HPDE6-E6E7 (cell line): ENCODE measurements around the gene DKK2.

Experiments used
- DNase-seq: peaks from one replicate; pipeline ENCODE4 v3.0.0; 2011; ENCODE audit warnings: missing footprints; ENCODE audit errors: extremely low spot score

The DKK2 gene

DNA sequence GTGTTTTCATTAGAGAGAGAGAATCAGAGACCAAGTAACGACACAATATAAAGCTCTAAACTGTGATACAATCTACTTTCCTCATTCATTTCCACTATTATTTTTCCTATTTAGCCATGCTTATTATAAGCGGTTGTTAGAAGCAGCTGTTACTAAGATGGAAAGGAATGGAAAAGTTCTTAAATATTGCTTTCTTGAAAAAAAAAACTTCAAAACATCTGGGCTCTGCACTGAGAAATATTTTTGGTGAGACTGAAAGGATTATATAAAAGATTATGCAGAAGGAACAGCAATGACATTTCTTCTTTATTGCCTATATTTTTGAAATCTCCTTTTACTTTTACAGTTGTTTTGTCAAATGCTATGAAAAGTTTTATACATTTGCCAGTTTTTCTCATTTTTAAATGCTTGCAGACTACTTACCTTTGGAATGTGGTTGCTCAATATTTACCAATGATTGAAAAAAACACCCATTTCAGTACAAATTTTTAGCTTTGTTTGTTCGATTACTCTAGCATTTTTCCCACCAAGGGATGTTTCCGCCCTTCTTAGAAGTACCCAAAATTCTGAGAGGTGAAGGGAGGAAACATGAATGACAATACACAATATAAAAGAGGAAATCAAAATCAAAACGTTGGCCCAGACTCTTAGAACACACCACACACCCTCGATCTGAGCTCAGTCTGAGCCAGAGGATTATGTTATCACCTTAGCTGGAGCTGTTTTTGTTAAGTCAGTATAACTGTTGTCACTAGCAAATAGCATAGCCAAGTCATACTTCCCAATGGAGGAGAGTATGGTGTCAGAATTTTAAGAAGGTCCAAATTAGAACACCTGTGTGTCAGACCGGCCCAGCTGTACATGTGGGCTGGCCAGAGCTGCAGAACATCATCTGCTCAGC, 18.4 kb downstream of the DKK2 start:
- no peak for DNase-seq

DNA sequence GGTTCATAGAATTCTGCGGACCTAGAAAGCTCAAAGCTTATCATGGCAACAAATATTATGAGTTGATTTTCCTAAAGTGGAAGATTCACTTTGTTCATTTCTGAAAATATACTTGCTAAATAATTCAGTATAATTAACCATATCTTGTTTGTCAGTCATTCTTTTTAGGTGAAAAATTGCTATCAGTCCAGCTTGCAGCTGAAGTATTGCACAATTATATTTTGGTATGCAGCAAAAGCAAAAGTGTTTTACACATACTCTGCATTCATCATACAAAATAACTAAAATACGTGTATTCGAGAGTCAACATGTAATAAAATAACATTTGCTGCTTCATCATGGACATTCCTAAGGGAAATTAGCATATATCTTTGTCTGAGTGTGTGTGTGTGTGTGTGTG, 24.8 kb downstream of the DKK2 start:
- DNase-seq, result no peak

DNA sequence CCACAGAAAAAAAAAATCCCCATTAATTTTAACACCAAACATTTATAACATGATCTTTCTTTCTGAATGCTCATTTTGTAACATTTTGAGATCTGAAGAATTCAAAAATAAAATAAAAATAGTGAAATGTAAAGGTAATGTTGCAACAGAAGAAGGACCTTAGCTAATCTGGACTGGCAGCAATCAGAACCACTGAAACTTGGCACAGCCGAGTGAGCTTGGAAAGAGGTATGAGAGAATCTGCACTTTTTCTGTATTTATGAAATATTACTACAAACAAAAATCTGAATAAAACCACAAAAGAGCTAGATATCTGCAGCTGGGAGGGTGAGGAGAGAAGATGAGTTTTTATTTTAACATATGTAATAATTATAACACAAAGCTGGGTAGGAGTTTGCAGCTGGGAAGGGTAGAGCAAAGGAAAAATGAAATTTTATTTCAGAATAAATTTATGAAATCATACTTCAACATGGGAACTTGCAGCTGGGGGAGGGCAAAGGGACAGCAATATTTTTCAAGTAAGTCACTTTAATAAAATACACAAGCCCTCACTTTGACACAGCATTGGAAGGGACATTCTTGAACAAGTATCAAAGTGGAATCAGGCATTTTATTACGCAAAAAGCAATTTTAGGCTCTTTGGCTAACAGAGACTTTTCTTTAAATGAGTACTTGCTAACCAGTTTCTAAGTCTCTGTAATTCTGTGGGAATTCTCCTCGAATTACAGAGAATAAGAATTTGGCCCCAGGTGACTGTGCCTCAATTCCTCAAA, 26.7 kb downstream of the DKK2 start:
- no peak for DNase-seq

DNA sequence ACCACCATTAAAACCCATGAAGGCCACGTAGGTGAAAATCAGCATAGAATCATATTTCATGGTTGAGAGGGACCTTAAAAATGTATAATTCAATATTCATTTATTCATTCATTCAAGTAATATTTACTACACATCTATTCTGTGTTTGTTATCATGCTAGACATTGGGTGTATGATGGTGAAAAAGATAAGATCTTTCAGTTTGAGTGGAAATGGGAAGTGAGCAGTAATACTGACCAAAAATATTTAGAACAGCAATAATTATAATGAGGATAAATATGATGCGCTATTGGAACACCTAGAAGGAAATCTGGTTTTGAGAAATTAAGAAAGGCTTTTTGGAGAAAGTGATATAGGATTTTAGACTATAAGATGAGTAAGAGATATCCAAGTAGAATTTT, 28.0 kb downstream of the DKK2 start:
- DNase-seq, result no peak

DNA sequence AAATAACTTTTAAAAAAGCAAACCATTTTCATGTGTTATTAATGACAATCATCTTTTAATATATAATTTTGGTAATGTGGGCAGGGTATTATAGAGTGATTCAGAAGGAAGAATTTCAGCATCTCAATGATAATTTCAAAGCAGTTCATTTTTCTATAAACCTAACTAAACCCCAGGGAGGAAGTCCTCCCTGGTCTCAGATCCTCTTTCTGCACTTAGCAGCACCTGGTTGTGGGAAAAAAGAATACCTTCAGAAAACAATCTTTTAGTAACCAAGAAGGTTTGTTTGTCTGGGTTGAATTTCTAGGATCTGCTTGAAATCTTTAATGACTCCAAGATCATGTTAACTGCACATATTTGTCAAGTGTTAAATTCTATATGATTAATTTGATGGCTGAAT, 29.9 kb downstream of the DKK2 start:
- no peak for DNase-seq

DNA sequence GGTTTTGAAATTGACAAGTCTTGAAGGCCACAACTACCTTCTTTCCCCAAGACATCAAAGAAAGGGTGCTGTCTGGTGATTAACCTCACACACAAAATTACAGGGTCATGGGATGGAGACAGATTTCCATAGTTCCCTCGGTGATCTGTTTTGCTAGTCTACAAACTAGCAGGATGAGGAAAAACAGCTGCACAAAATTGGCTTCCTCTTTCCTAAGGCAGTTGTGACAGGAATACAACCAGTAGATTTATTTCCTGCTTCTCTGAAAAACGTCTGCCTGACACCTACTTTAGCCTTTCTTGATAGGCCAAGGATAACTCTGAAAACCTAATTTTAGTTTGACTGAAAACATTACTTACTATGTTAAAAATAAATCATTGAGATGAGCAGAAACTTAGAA, 39.6 kb downstream of the DKK2 start:
- DNase-seq, result no peak

DNA sequence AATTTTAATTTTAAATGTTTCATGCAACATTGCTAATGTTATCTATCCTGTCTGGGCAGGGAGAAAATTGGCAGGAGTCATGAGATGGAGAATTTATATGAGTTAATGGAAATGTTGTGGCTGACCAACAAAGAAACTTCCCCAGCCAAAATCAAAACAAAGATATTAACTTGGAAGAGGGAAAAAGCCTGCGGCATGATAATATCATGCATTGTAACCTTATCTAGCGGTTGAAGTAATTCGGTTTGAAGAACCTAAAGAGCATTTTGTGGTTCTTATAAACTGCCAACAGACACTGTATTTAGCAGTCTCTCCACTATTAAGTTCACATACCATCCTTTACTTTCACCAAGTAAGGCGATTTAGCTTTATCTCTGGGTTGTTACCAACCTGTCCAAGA, 42.3 kb downstream of the DKK2 start:
- no peak for DNase-seq

DNA sequence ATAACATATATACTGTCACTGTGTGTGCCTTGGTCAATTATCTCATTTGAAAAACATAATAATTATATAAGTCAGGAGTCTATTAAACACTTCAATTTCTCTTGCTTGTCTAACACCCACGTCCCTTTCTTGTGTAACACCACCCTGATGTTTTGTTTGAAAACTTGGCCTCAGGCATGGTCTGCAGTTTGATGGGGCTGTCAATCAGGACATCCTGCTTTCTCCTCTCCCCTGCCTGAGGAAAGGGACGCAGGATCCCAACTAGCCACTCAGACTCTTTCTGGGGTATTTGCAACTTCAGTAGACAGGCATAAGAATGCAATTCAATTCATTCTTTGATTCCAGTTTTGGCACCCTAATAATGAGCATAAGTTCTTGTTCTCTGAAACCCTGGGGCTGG, 48.8 kb downstream of the DKK2 start:
- no peak for DNase-seq

DNA sequence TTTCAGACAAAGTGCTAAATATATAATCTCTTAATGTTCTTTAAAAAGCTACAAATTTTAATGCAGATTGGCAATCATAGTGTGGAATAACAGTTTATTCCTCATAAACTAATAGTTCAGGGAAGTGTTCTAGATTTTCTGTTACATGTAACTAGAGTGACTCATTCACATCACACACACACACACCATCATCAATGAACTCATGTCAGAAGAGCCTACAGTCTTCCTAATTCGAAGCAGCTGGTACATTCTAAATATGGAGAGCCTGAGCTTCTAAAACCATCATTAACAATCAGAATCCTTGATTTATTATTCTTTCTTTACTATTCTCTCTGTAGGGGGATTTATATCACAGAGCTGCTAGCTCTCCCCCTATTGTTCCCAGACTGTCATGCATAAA, 49.6 kb downstream of the DKK2 start:
- DNase-seq, result no peak

DNA sequence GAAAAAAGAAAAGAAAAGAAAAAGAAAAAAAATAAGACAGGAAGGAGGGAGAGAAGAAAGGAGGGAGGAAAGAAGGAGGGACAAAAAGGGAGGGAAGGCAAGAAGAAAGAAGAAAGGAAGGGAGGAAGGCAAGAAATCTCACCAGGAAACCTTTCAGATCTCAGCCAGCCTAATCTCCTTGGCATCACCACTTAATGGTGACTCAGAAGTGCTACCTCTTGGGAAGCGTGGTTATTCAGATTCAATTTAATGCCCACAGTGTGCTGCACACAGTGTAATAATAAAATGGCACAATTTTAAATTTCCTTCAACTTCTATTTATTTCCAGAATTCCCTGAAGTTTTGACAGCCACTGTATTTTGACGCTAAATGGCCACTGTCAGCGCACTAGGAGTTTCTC, 50.3 kb downstream of the DKK2 start:
- DNase-seq, result no peak

DNA sequence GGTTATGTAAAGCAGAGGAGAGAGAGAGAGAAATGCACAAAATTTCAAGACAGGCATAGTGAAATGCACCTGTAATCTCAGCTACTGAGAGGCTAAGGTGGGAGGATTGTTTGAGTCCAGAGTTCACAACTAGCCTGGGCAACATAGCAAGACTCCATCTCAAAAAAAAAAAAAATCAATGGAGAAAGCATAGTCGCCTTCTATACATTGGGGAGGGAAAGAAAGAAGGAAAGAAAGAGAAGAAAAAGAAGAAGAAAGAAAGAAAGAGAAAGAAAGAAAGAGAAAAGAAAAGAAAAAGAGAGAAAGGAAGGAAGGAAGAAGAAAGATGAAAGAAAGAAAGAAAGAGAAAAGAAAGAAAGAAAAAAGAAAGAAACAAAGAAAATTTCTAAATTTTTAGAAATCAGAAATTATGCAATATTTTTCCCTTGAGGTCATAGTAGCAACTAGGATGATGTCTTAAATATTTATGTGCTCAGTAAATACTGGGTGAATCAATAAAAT, 53.4 kb downstream of the DKK2 start:
- no peak for DNase-seq

DNA sequence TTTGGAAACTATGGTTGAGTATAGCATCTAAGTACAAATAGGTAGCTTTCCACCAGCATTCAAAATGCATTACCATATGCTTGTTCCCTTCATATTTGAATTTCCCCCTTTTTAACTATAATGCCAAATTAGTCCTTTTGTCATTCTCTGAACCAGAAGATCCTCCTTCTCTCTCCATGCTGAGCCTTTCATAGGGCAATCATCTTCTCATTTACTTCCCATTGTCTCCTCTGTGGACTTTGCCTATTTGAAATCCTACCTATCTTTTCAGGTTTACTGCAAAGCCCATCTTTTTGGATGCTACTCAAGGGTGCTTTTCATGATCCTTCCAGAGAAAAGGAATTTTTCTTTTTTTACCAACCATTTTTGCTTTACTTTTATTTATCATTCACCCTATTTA, 54.7 kb downstream of the DKK2 start:
- no peak for DNase-seq

DNA sequence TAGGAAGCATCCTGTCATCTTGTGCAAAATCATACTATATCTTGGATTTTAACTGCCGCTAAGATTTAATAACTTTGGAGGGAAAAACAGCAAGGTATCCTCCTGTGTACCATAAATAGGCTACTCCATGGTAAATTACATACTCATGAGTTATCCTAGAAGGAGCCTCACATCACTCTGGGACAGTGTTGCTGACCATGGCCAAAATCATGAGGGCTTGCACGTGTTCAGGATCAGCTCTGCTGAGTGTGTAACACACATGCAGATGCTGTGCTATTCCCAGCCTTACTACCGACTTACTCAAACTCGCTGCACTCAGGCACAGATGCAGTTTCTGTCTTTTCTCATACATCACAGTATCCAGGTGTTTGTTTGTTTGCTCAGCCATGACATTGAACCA, 56.6 kb downstream of the DKK2 start:
- DNase-seq, result no peak

DNA sequence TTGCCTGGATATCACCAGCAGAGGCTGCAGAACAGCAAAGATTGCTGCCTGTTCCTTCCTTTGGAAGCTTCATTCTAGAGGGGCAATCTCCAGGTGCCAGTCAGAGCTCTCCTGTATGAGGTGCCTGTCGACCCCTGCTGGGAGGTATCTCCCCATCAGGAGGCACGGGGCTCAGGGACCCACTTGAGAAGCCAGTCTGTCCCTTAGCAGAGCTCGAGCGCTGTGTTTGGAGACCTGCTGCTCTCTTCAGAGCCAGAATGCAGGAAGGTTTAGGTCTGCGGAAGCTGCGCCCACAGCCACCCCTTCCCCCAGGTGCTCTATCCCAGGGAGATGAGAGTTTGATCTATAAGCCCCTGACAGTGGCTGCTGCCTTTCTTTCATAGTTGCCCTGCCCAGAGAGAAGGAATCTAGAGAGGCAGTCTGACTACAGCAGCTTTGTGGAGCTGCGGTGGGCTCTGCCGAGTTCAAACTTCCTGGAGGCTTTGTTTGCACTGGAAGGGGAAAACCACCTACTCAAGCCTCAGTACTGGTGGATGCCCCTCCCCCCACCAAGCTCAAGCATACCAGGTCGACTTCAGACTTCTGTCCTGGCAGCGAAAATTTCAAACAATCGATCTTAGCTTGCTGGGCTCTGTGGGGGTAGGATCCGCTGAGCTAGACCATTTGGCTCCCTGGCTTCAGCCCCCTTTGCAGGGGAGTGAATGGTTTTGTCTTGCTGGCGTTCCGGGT, 57.9 kb downstream of the DKK2 start:
- DNase-seq, result no peak

DNA sequence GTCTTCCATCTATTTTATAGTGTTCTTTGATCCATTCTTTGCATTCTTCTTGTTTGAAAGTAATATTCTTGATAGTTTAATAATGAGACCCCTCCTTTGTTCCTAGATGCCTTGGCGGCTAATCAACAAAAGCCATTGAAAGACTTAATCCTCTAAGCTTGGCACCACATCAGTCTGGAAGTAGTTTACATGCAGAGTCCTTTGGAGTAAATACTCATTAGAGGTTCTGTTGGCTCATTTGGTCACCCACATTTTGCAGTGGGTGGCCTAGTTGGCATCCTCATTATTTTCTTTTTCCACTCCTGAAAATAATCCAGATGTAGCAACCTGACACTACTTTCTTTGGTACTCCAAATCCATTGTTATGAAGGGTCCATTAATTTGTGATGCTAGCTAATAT, 64.5 kb downstream of the DKK2 start:
- DNase-seq, result no peak

DNA sequence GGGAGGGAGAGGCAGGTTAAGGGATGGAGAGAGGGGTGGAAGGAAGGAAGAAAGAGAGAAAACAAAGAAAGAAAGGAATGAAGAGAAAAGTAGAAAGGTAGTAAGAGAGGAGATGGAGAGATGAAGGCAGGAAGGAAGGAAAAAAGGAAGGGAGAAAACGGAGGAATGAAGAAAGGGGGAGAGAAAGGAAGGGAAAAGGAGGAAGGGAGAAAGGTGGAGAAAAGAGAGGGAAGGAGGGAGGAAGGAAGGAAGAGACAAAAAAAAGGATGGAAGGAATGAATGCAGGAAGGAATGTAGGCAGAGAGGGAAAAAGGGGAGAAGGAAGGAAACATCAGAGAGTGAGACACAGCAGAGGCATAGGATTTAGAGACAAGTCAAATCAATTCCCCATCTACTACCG, 68.2 kb downstream of the DKK2 start:
- DNase-seq, result no peak

DNA sequence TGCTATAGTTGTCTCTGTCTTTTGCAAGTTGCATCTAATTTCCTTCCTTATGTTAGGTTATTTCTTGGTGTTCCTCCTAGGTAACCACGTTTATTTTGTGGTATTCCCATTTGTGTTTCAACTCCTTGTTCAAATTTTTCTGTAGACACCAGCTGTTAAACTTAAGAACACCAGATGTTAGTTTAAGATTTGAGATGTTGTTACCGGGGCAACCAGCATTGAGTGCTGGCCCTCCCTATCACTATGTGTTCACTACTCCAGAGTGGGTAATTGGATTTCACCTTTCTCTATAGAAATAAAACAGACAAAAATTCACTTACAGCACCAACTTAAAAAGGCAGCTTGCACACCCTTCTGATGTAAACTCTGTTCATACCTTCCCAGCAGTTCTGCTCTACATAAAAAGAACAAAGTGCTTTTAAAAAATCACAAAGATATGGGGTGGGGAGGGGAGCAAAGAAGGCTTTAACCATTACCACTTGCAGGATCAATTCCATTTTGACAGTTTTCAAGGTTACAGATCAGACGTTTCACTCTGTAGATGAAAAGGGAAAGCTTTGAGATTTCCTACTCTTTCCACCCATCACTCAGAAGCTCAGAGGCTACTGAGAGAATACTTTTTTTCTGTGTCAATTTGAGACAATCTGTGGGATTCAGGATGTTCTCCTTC, 82.9 kb downstream of the DKK2 start:
- DNase-seq, result no peak

DNA sequence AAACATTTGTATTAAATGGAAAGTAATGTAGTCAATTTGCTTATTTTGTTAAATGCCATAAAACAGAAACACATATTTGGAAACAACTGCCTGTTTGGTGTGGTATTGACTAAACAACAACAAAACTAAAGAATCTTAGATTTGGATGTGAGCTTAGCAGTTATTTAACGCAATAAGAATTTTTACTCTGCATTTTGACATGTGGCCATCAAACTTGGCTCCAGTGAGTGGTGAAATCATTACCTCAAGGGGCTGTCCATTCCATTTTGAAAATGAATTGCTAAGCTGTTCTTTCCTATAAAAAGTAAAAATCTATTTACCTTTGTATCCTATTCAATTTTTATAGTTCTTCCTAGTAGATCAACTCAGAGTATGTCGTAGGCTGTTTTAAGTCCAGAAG, 84.2 kb downstream of the DKK2 start:
- DNase-seq, result no peak

DNA sequence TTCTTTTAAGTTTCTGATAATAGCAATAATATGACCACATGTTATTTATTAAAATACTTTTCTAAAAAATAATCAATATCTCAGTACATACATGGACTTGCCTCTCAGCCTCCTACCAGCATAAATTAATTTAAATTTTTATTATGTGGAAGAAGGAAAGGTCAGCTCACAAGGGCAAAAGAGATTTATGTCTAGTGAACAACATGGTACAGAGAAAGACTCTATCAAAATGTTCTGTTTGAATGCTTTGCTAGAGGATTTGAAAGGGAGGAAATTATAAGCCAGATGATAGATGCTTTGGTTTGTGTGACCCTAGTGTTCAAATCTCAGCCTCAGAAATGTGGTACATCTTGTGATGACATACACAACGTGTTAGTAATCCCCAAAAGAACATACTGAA, 94.3 kb downstream of the DKK2 start:
- no peak for DNase-seq

DNA sequence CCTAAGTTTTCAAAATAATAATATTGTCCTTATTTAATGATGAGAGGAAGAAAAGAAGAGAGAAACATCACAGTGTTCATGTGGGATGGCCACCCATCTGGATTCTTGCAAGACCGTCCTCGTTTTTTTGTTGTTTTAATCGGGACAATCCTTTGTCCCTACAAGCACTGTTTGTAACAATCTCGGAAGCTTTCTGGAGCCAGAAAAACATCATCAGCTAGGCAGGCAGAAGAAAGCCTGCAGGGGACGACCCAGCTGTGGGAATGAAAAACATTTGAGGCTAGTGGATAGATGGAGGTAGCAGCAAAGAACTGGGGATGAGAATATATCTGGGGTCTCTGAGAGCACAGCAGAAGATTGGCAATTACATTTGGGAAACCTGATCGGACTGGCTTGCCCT, 105.6 kb downstream of the DKK2 start:
- DNase-seq, result no peak

DNA sequence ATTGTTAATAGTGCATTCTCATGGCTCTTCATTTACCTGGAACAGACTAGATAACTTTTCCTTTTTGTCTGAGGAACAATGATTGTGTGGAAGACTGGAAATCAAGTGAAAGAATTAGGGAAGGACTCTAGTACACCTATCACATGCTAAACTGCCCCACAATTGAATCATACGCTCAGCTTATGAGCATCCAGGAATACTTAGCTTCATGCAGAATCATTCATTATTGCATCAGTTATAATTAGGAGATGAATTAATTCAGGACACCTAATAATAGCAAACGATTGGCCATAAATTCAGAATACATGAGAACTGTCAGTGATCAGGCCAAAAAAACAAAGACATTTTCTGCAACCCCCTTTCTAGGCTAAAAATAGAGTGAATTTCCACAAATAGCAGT, 106.9 kb downstream of the DKK2 start:
- DNase-seq, result no peak

DNA sequence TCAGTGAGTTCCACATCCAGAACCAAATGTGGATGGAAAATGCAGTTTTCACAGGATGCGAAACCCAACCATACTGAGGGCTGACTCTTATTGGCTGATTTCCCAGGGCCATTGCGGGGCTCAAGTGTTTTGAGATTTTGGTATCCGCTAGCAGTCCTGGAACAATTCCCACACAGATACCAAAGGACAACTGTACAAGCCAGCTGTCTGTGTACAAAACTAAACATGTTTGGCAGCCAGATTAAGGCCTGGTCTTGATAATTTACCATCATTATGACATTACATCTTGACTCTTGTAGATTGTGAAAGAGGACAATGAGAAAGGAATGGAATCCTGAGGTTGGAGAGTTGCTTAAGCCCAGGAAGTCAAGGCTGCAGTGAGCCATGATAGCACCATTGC, 121.9 kb downstream of the DKK2 start:
- DNase-seq, result no peak
